ENCODE results near the gene SLC25A21.

The SLC25A21 gene

GRCh38 chr14:36766974-36767373, 405.4 kb downstream of the SLC25A21 start:
- Histone ChIP-seq H3K27me3 (ENCODE audit: low read length) (no peaks in the 10 kb centered on the region), H4K20me1 (ENCODE audit: low read depth, low read length) (no peaks in the 10 kb centered on the region), H3K9me2 (replicated peaks; ENCODE audit: insufficient read depth, low read length) (no peaks in the 10 kb centered on the region), H3F3A (ENCODE audit: insufficient read depth) (no peaks in the 10 kb centered on the region), H3K9me3 (ENCODE audit: insufficient read depth, low read length) (no peaks in the 10 kb centered on the region), H3K9ac (ENCODE audit: low read length) (no peak overlapping the region), H2AFZ (ENCODE audit: low read depth, low read length, severe bottlenecking) (no peak overlapping the region), H3K4me2 (ENCODE audit: low read depth, low read length, poor library complexity, severe bottlenecking) (no peak overlapping the region), H3K4me3 (ENCODE audit: insufficient read depth, low read length, poor library complexity, severe bottlenecking) (no peak overlapping the region), H3K36me3 (ENCODE audit: low read length) (no peaks in the 10 kb centered on the region), H3K27ac (ENCODE audit: low read depth, low read length) (no peak overlapping the region), H3K79me2 (ENCODE audit: insufficient read depth, low read length) (no peaks in the 10 kb centered on the region)
- no peak for TF ChIP-seq EZH2phosphoT487 (conservative IDR thresholded peaks at IDR 0.05; ENCODE audit: low read length)
- TF ChIP-seq, protein P1, sequence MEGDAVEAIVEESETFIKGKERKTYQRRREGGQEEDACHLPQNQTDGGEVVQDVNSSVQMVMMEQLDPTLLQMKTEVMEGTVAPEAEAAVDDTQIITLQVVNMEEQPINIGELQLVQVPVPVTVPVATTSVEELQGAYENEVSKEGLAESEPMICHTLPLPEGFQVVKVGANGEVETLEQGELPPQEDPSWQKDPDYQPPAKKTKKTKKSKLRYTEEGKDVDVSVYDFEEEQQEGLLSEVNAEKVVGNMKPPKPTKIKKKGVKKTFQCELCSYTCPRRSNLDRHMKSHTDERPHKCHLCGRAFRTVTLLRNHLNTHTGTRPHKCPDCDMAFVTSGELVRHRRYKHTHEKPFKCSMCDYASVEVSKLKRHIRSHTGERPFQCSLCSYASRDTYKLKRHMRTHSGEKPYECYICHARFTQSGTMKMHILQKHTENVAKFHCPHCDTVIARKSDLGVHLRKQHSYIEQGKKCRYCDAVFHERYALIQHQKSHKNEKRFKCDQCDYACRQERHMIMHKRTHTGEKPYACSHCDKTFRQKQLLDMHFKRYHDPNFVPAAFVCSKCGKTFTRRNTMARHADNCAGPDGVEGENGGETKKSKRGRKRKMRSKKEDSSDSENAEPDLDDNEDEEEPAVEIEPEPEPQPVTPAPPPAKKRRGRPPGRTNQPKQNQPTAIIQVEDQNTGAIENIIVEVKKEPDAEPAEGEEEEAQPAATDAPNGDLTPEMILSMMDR (IDR thresholded peaks at IDR 0.05; ENCODE audit: insufficient read depth, low read length, poor library complexity, severe bottlenecking), result no peak

GRCh38 chr14:36757734-36758601, 414.4 kb downstream of the SLC25A21 start:
- Histone ChIP-seq H3K9me3 (ENCODE audit: insufficient read depth, low read length) (peaks cover 2% of the 10 kb centered on the region; the same call in 1 of the 2 replicates), H3K36me3 (ENCODE audit: low read length) (no peaks in the 10 kb centered on the region), H3K79me2 (ENCODE audit: insufficient read depth, low read length) (no peaks in the 10 kb centered on the region), H3K9ac (ENCODE audit: low read length) (no peak overlapping the region), H2AFZ (ENCODE audit: low read depth, low read length, severe bottlenecking) (no peak overlapping the region), H3K4me2 (ENCODE audit: low read depth, low read length, poor library complexity, severe bottlenecking) (no peak overlapping the region), H3K4me3 (ENCODE audit: insufficient read depth, low read length, poor library complexity, severe bottlenecking) (no peak overlapping the region), H4K20me1 (ENCODE audit: low read depth, low read length) (no peaks in the 10 kb centered on the region), H3K9me2 (replicated peaks; ENCODE audit: insufficient read depth, low read length) (no peaks in the 10 kb centered on the region), H3F3A (ENCODE audit: insufficient read depth) (no peaks in the 10 kb centered on the region), H3K27ac (ENCODE audit: low read depth, low read length) (no peak overlapping the region), H3K27me3 (ENCODE audit: low read length) (no peaks in the 10 kb centered on the region)
- no peak for TF ChIP-seq EZH2phosphoT487 (conservative IDR thresholded peaks at IDR 0.05; ENCODE audit: low read length)
- TF ChIP-seq, protein P1 (IDR thresholded peaks at IDR 0.05; ENCODE audit: insufficient read depth, low read length, poor library complexity, severe bottlenecking), result no peak

GRCh38 chr14:36756226-36756625, 416.2 kb downstream of the SLC25A21 start:
- TF ChIP-seq, protein P1 (IDR thresholded peaks at IDR 0.05; ENCODE audit: insufficient read depth, low read length, poor library complexity, severe bottlenecking), result no peak
- TF ChIP-seq EZH2phosphoT487 (conservative IDR thresholded peaks at IDR 0.05; ENCODE audit: low read length), result no peak
- Histone ChIP-seq H3K36me3 (ENCODE audit: low read length) (no peaks in the 10 kb centered on the region), H3K4me3 (ENCODE audit: insufficient read depth, low read length, poor library complexity, severe bottlenecking) (no peak overlapping the region), H3K4me2 (ENCODE audit: low read depth, low read length, poor library complexity, severe bottlenecking) (no peak overlapping the region), H2AFZ (ENCODE audit: low read depth, low read length, severe bottlenecking) (no peak overlapping the region), H3F3A (ENCODE audit: insufficient read depth) (no peaks in the 10 kb centered on the region), H3K27ac (ENCODE audit: low read depth, low read length) (no peak overlapping the region), H3K9ac (ENCODE audit: low read length) (no peak overlapping the region), H3K9me3 (ENCODE audit: insufficient read depth, low read length) (peaks cover 10% of the 10 kb centered on the region; the same call in 1 of the 2 replicates), H4K20me1 (ENCODE audit: low read depth, low read length) (no peaks in the 10 kb centered on the region), H3K9me2 (replicated peaks; ENCODE audit: insufficient read depth, low read length) (no peaks in the 10 kb centered on the region), H3K79me2 (ENCODE audit: insufficient read depth, low read length) (no peaks in the 10 kb centered on the region), H3K27me3 (ENCODE audit: low read length) (no peaks in the 10 kb centered on the region)

Measured in SU-DHL-6 (cell line).